Keratinocyte (primary cell): ENCODE data around the gene CD244. TPM values are rescaled to one million over a fixed set of nuclear protein-coding genes. Genes with fewer than 3 reads are reported as not detected.

Source experiments
- DNase-seq: peaks from one replicate; pipeline ENCODE4 v3.0.0-alpha.2; 2011; ENCODE audit warnings: low read depth, missing footprints, low spot score
- FAIRE-seq: peaks from 2 replicates; lab custom pipeline; 2011; peaks lifted over from hg19 to GRCh38; lab: Jason Lieb, UNC
- H2AFZ ChIP-seq: 2 replicates; pipeline ENCODE4 v1.6.0; 2012; ENCODE audit warnings: low read length, control low read depth, inconsistent platforms; ENCODE audit not compliant: control insufficient read depth
- H3K27ac ChIP-seq: 2 replicates; pipeline ENCODE4 v1.5.1; 2011; ENCODE audit warnings: low read length; ENCODE audit not compliant: control insufficient read depth, insufficient read depth
- H3K27me3 ChIP-seq: 3 replicates; pipeline ENCODE4 v1.6.0; 2011; ENCODE audit warnings: low read length; ENCODE audit not compliant: control insufficient read depth, insufficient read depth; ENCODE audit errors: extremely low read depth
- H3K36me3 ChIP-seq, 2 experiments: 2 replicates in 1 of 2; 3 replicates in 1 of 2; pipeline ENCODE4 v1.5.1; 2011; ENCODE audit warnings: low read length in 2 of 2, mild to moderate bottlenecking in 1 of 2; ENCODE audit not compliant: control insufficient read depth in 2 of 2, insufficient read depth in 2 of 2; ENCODE audit errors: extremely low read depth in 1 of 2
- H3K4me1 ChIP-seq: 3 replicates; pipeline ENCODE4 v1.5.1; 2011; ENCODE audit warnings: low read length; ENCODE audit not compliant: control insufficient read depth, insufficient read depth; ENCODE audit errors: extremely low read depth
- H3K4me2 ChIP-seq: 3 replicates; pipeline ENCODE4 v1.6.0; 2011; ENCODE audit warnings: low read depth, low read length; ENCODE audit not compliant: control insufficient read depth, insufficient read depth; ENCODE audit errors: extremely low read depth
- H3K4me3 ChIP-seq, 3 experiments: fragments of 200-600 bp in 1 of 3; sonication (generic) in 1 of 3; 2 replicates in 2 of 3; 3 replicates in 1 of 3; pipeline ENCODE4 v1.5.1; 2011 to 2016; ENCODE audit warnings: low read length in 3 of 3, mild to moderate bottlenecking in 3 of 3, control low read depth in 2 of 3, inconsistent platforms in 1 of 3, low read depth in 1 of 3, mixed read lengths in 1 of 3, mixed run types in 1 of 3, moderate library complexity in 1 of 3; ENCODE audit not compliant: control insufficient read depth in 2 of 3, insufficient read depth in 2 of 3; ENCODE audit errors: extremely low read depth in 1 of 3
- H3K79me2 ChIP-seq: 2 replicates; pipeline ENCODE4 v1.6.0; 2012; ENCODE audit warnings: low read length; ENCODE audit not compliant: control insufficient read depth, insufficient read depth
- H3K9ac ChIP-seq: 3 replicates; pipeline ENCODE4 v1.6.0; 2011; ENCODE audit warnings: low read length; ENCODE audit not compliant: control insufficient read depth, insufficient read depth; ENCODE audit errors: extremely low read depth
- H3K9me1 ChIP-seq: 3 replicates; pipeline ENCODE4 v1.6.0; 2011; ENCODE audit warnings: low read length; ENCODE audit not compliant: control insufficient read depth, insufficient read depth; ENCODE audit errors: extremely low read depth
- H3K9me3 ChIP-seq: 2 replicates; pipeline ENCODE4 v1.5.1; 2012; ENCODE audit warnings: low read depth, low read length; ENCODE audit not compliant: control insufficient read depth
- H4K20me1 ChIP-seq: 3 replicates; pipeline ENCODE4 v1.6.0; 2011; ENCODE audit warnings: low read length; ENCODE audit not compliant: control insufficient read depth, insufficient read depth; ENCODE audit errors: extremely low read depth
- EZH2 ChIP-seq: IDR thresholded peaks from one replicate; pipeline ENCODE4 v1.6.1; 2012; ENCODE audit warnings: inconsistent platforms, mild to moderate bottlenecking, low read length, moderate library complexity
- dilution Hi-C: fragments of 300-500 bp; cut with MboI; formaldehyde crosslinking; loops from one replicate; pipeline ENCODE4 v1.7.0; 2020; ENCODE audit warnings: low sequenced_read_pairs; ENCODE audit not compliant: extremely low pct_ligation_motif_present
- polyA plus RNA-seq, 5 experiments: library from polyadenylated mRNA; depleted of rRNA in 3 of 5; stranded (reverse) in 3 of 5; stranded (forward) in 1 of 5; unstranded in 1 of 5; fragments of >200 nt; gene quantifications; 1 replicate in 1 of 5; 2 replicates in 3 of 5; 3 replicates in 1 of 5; pipeline versions ENCODE4 v1.2.1 to v1.2.3, GENCODE V29; 2011 to 2012; ENCODE audit warnings: missing spikeins in 2 of 5, low read depth in 1 of 5, low replicate concordance in 1 of 5
- TF ChIP-seq, protein P1 (sequence below), 3 experiments: IDR thresholded peaks in 1 of 3; conservative IDR thresholded peaks in 1 of 3; optimal IDR thresholded peaks in 1 of 3; 2 replicates in 2 of 3; 3 replicates in 1 of 3; pipeline versions ENCODE3 to v1.5.1; 2011; ENCODE audit warnings: low read length in 3 of 3, mild to moderate bottlenecking in 3 of 3, moderate library complexity in 2 of 3, control low read depth in 1 of 3, inconsistent platforms in 1 of 3; ENCODE audit not compliant: insufficient read depth in 2 of 3; ENCODE audit errors: extremely low read depth in 1 of 3

CD244 gene
- polyA plus RNA-seq, 1 donor (not counting 4 experiments of a cell fraction or from before 2014, with no cell fraction given) = not detected

DNA sequence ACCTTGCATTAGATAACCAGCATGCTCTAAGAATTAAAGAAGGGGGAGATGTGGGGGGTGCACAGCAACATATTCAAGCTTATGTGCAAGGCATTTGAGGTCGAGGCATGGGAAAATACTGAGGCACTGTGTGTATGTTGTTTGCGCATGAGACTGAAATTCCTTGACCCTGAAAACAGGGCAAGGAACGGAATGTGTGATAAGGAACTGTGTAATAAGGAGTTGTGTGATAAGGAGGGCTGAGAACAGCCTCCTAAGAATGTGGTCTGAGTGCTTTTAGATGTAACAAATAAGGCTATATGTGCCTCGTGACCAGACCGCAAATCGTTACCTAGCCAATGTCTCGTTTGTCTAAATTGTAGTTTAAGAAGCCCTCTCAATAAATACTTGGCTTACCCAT lies 48.8 kb upstream of the CD244 start:
- FAIRE-seq (no peak), DNase-seq (no peak)
- H3K4me2 ChIP-seq = no peak overlapping the region
- H3K9me3 ChIP-seq = no peaks in the 10 kb centered on the region
- TF ChIP-seq EZH2 = no peak
- TF ChIP-seq, protein P1, sequence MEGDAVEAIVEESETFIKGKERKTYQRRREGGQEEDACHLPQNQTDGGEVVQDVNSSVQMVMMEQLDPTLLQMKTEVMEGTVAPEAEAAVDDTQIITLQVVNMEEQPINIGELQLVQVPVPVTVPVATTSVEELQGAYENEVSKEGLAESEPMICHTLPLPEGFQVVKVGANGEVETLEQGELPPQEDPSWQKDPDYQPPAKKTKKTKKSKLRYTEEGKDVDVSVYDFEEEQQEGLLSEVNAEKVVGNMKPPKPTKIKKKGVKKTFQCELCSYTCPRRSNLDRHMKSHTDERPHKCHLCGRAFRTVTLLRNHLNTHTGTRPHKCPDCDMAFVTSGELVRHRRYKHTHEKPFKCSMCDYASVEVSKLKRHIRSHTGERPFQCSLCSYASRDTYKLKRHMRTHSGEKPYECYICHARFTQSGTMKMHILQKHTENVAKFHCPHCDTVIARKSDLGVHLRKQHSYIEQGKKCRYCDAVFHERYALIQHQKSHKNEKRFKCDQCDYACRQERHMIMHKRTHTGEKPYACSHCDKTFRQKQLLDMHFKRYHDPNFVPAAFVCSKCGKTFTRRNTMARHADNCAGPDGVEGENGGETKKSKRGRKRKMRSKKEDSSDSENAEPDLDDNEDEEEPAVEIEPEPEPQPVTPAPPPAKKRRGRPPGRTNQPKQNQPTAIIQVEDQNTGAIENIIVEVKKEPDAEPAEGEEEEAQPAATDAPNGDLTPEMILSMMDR (optimal IDR thresholded peaks at IDR 0.05 in 1 of 3, IDR thresholded peaks at IDR 0.05 in 1 of 3, conservative IDR thresholded peaks at IDR 0.05 in 1 of 3; ENCODE audit: extremely low read depth in 1 of 3, insufficient read depth in 2 of 3, low read length in 3 of 3) = no peak
- H3K27ac ChIP-seq = no peak overlapping the region
- no peaks in the 10 kb centered on the region for H3K4me1 ChIP-seq
- no peak overlapping the region for H3K9ac ChIP-seq
- no peak overlapping the region for H3K4me3 ChIP-seq
- peaks cover 2% of the 10 kb centered on the region for H3K27me3 ChIP-seq
- dilution Hi-C loops = no loop called here
- H3K79me2 ChIP-seq = no peaks in the 10 kb centered on the region
- H2AFZ ChIP-seq = no peak overlapping the region
- H3K36me3 ChIP-seq = no peaks in the 10 kb centered on the region
- H3K9me1 ChIP-seq = no peaks in the 10 kb centered on the region
- H4K20me1 ChIP-seq = no peaks in the 10 kb centered on the region

DNA sequence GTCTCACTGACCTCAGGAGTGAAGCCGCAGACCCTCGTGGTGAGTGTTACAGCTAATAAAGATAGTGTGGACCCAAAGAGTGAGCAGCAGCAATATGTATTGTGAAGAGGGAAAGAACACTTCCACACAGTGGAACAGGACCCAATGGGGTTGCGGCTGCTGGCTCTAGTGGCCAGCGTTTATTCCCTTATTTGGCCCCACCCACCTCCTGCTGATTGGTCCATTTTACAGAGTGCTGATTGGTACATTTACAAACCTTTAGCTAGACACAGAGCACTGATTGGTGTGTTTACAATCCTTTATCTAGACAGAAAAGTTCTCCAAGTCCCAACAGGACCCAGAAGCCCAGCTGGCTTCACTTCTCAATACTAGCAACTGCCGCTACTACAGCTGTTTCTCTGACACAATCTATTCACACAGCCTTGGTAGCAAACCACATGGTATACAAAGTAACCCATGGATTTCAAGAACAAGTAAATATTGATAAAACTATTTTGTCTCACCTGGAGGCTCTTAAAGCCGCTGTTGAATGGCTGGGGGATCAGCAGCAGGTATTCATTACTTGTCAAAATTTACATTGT lies 47.6 kb upstream of the CD244 start:
- FAIRE-seq (no peak), DNase-seq (no peak)
- dilution Hi-C loops = no loop called here
- Histone ChIP-seq H3K27me3 (no peaks in the 10 kb centered on the region), H3K9me3 (no peaks in the 10 kb centered on the region), H4K20me1 (no peaks in the 10 kb centered on the region), H3K36me3 (no peaks in the 10 kb centered on the region), H2AFZ (no peak overlapping the region), H3K4me2 (no peak overlapping the region), H3K79me2 (no peaks in the 10 kb centered on the region), H3K4me3 (no peak overlapping the region), H3K9me1 (no peaks in the 10 kb centered on the region), H3K9ac (no peak overlapping the region), H3K4me1 (no peaks in the 10 kb centered on the region), H3K27ac (no peak overlapping the region)
- TF ChIP-seq, protein P1 (optimal IDR thresholded peaks at IDR 0.05 in 1 of 3, IDR thresholded peaks at IDR 0.05 in 1 of 3, conservative IDR thresholded peaks at IDR 0.05 in 1 of 3; ENCODE audit: extremely low read depth in 1 of 3, insufficient read depth in 2 of 3, low read length in 3 of 3) = no peak
- no peak for TF ChIP-seq EZH2
